NCI-H1048 (cell line): Measurements from ENCODE around the gene KRTAP12-2.
"Not testable (repeated sequence)": the region's sequence is repeated elsewhere in the genome, so short reads cannot be mapped to it uniquely, and the experiment has no call there.

ENCODE experiments used
- DNase-seq: peaks from one replicate; lab custom pipeline; 2025; lab: John Stamatoyannopoulos, UW

The KRTAP12-2 gene

DNA sequence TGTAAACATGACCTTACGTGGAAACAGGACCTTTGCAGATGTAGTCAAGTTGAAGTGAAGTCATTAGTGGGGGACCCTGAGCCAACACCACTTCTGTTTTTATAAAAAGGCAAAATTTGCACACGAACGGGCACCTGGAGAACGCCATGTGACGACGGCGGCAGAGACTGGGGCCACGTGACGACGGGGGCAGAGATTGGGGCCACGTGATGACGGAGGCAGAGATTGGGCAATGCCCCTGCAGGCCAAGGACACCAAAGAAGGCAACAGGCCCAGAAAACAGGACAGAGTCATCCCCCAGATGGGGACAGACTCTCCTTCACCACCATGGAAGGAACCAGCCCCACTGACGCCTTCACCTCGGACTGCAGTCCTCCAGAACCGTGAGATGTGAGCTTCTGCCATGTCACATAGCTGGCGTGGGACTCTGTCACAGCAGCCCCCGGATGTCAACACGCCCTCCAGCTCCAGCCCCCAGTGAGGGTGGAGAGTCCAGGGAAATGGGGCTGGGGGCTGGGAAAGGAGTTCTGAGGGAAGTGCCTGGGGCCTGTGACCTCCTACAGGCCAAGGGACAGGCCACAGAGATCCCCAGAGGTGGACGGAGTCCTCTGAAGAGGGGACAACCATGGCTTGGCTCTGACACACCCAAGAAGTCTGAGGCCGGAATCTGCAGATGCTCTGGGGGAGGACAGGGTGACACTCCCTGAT is 16.3 kb downstream of the KRTAP12-2 start:
- no peak for DNase-seq

DNA sequence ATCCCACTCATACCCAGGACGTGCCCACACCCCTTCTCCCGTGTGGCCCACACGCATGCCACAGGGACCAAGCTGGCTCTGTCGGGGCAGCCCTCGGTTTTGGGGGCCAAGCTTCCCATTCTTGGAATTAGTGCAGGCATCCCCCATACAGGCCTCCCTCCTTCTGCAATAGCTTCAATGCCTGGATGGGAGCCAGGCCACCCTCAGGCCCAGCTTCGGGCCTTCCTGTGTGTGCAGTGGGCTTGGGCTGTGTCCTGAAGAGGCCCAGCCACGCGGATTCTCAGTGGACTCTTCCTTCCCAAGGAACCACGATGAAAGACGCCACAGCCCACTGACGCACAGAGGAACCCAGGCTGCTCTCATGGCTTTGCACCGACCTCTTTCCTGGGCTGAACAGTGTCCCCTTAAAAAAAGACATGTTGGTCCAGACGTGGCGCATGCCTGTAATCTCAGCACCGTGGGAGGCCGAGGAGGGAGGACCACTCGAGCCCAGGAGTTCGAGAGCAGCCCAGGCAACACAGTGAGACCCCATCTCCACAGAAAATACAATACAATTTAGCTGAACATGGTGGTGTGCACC is 17.1 kb downstream of the KRTAP12-2 start:
- DNase-seq, result no peak

DNA sequence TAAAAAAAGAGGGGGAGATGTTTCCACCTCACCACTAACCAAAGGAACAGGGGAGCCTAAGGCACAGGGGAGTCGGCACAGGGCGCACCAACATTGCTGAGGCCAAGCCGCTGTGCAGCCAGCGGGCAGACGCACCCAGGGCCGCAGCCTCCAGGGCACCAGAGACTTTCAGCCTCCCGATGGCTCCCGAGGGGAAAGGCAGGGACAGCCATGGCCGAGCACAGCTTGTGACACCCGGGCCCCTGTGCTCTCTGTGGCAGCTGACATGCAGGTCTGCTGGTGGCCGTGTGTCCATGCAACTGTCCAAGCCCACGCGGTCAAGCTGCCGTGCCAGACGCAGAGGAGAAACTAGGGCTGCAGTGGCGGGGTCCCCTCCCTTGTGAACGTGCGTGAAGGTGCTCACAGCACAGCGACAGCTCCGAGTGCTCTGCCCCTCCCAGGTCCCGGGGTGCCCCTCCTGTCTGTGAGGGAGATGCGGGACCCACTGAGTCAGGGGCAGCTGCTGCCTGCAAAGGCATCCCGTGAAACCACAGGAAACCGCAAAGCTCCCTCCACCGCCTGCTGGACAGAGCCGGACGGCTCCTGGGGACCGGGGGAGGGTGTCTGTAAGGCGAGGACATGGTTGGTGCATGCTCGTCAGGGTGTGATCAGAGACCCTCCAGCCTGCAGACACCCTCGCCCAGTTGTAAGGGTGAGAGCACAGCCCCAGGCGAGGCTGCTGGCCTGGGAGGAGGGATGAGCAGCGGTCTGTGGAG is 18.0 kb downstream of the KRTAP12-2 start:
- DNase-seq, result no peak

DNA sequence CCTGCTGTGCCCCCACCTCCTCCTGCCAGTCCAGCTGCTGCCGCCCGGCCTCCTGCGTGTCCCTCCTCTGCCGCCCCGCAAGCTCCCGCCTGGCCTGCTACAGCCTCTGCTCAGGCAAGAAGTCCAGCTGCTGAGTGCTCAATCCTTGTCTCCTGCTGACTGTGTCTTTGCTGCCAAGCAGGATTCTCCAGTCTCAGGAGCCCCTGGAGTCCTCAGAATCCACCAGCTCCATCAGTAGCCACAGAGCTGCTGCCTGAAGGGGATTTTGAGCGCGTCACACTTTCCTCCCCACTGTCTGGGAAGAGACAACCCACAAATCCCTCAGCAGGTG is 19.5 kb downstream of the KRTAP12-2 start:
- DNase-seq, result no peak

DNA sequence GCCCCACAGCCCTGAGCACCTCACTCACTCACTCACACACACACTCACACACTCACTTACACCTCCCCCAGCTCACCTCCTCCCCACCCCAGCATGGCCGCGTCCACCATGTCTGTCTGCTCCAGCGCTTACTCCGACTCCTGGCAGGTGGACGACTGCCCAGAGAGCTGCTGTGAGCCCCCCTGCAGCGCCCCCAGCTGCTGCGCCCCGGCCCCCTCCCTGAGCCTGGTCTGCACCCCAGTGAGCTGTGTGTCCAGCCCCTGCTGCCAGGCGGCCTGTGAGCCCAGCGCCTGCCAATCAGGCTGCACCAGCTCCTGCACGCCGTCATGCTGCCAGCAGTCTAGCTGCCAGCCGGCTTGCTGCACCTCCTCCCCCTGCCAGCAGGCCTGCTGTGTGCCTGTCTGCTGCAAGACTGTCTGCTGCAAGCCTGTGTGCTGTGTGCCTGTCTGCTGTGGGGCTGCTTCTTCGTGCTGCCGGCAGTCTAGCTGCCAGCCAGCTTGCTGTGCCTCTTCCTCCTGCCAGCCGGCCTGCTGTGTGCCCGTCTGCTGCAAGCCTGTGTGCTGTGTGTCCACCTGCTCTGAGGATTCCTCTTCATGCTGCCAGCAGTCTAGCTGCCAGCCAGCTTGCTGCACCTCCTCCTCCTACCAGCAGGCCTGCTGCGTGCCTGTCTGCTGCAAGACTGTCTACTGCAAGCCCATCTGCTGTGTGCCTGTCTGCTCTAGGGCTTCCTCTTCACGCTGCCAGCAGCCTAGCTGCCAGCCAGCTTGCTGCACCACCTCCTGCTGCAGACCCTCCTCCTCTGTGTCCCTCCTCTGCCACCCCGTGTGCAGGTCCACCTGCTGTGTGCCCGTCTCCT is 20.1 kb downstream of the KRTAP12-2 start, which contains the start of gene KRTAP10-11:
Gene KRTAP10-11 (plus strand): TSS at position 49 of the 856 bp plus-strand sequence. CDS start 45 bp downstream, at position 94.
- not testable (repeated sequence) for DNase-seq

DNA sequence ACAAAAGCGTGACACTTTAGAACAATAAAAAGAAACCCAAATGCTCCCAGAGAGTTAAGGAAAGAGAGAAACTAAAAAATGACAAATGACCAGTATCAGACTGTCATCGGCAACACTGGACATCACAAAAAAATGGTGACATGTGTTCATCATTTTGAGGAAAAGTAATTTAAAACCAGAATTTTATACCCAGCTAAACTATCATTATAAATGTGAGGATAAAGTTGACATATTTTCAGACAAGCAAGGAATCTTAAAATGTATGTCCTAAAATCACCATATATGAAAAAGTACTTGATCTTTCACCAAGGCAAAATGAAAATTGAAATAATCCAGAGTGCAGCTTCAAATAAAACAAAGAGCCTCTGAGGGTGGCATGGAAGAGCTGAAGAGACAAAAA is 21.8 kb downstream of the KRTAP12-2 start:
- DNase-seq, result no peak

DNA sequence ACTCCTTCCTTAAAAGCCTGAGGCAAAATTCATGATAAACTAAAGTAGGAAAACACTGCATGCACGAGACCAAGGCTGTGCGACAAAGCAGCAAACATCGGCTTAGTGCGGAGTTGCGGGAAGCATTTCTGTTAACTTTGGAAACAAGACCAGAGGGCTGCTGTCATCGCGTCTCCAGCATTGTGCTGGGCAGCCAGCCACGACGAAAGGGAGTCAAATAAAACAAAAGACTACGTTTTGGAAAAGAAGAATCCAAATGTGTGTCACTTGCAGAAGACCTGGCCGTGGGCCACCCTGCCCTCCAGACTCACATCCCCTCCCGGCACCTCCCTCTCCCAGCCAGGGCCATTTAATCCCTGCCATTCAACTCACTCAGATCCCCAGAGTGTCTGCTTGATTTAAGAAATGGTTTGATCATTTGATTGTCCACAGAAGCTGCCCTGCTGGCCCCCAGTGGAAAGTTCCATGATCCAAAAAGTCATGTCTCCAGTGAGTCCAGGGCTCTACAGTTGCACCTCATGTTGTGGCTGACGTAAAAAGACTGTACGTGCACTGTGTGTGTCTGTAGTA is 22.9 kb downstream of the KRTAP12-2 start:
- no peak for DNase-seq

DNA sequence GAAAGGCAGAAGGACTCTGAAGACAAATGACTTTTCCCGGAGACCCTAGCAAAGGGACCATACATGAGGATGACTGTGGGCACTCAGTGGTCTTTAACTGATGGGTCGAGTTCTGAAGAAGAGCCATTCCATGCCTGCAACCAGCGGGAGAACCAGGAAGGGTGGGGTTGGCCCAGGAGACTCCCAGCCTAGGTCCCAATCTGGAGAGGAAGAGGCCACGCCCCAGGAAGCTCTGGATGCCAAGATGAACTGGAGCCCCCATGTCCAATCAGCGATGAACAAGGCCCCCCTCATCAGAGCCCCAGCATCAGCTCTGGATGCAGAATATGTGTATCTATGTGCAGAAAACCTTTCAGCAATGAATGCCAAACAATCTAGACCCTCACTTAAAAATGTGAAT is 26.0 kb downstream of the KRTAP12-2 start:
- DNase-seq, result no peak

DNA sequence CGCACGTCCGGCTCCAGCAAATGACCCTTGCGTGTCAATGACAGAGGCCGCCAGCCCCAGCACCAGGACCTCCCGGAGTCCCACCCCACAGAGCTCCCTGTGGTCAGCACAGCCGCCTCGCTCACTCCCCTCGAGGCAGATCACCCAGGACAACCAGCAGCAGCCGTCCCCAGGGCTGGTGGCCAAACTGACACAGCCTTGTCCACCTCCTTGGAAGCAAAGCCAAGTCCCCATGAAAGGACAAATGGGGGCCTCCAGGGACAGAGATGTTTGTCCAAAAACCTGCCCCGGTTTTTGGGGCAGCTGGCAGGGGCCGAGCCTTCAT is 27.4 kb downstream of the KRTAP12-2 start:
- DNase-seq, result no peak

DNA sequence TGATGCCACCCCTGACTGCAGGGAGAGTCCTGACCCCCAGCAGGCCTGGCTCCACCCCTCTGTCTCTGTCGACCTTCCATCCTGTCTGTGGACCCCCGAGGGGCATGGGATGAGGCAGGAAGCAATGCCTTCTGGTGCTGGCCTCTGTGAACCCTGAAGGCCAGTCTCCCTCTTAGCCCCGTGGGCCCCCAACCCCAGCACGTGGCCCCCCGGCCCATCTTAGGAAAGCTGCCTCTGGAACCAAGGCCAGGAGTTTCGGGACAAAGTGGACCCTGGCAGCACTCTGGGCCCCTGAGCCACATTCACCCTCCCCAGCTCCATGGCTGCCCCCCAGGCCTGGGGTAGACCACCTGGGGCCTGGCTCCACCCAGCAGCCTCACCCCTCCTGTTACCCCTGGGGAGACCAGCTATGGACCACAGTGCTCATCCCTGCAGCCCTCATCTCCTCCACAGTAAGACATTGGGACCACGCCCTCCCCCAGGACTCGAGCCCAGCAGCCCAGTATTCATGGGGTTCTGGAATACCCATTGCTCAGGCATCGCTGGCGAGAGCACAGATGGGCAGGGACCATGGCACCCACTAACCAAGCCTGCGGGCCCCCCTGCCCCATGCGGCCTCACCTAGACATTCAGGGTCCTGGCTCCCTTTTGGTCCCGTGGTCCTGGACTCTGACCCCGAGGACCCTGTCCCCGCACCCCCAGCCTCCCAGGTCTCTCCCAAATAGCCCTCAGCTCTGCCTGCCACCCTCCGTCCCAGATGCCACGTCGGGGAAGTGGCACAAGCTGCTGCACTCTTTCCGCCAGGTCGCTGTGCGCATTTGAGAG is 28.0 kb downstream of the KRTAP12-2 start:
- DNase-seq, result not testable (repeated sequence)

DNA sequence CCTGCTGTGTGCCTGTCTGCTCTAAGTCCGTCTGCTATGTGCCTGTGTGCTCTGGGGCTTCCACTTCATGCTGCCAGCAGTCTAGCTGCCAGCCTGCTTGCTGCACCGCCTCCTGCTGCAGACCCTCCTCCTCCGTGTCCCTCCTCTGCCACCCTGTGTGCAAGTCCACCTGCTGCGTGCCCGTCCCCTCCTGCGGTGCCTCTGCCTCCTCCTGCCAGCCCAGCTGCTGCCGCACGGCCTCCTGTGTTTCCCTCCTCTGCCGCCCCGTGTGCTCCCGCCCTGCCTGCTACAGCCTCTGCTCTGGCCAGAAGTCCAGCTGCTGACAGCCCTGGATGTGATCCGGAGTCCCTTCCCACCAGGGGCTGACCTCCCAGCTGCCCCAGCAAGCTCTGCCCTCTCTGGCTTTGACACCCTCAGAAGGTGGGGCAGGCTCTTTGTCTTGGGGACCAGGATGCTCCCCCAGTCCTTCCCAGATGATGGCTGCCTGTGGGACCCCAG is 28.8 kb downstream of the KRTAP12-2 start:
- DNase-seq, result not testable (repeated sequence)

DNA sequence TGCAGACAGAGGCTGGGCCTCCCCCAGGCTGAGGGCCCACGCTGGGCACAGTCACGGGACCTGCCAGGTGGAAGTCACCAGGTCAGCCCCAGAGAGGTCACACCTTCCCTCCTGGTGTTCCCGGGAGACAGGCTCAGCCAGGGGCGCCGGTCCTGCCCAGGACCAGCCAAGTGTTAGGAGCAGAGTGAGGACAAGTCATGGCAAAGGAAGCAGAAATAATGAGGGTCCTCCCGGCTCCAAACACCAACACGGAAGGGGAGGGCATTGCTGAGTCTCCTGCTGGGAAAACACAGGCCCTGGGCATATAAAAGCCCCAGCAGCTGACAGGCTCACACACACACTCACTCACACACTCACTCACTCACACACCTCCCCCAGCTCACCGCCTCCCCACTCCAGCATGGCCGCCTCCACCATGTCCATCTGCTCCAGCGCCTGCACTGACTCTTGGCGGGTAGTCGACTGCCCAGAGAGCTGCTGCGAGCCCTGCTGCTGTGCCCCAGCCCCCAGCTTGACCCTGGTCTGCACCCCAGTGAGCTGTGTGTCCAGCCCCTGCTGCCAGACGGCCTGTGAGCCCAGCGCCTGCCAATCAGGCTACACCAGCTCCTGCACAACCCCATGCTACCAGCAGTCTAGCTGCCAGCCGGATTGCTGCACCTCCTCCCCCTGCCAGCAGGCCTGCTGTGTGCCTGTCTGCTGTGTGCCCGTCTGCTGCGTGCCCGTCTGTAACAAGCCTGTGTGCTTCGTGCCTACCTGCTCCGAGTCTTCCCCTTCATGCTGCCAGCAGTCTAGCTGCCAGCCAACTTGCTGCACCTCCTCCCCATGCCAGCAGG is 29.5 kb downstream of the KRTAP12-2 start, which contains the start of gene KRTAP10-10:
Gene KRTAP10-10 (plus strand): TSS at position 339 of the 833 bp plus-strand sequence. CDS start 62 bp downstream, at position 401.
- no peak for DNase-seq

DNA sequence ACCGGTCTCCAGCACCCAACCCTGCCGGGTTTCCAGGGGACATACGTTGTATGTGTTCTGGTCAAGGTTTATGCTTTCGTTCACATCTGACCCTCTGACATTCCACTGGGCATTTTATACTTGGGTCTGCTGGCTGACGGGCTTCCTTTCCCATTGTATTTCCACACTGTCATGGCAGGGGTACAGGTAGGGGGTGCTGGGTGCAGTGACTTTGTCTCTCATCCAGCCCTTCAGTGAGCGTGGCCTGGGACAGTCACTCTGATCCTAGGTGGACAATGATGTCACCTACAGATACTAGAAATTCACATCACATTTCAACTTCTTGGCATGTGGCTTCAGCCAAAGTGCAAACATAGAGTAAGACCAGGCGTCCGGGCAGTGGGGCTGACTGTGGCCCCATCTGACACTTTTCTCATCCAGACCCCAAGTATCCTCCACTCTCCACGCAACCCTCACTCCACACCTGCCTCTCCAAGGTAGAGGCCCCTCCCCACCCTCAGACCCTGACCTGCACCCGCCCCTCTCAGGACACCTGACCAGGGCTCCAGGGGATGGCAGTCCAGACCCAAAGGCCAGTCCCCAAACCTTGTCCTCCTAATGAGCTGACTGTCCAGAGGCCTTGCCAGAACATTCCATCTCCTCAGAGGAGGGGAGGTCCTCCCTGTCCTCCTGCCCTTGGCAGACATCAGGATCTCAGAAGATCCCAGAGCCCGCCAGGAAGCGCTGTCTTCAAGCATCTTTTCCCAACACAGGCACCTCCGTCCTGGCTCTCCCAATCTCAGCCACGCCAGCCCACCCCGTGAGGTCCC is 30.3 kb downstream of the KRTAP12-2 start:
- no peak for DNase-seq

DNA sequence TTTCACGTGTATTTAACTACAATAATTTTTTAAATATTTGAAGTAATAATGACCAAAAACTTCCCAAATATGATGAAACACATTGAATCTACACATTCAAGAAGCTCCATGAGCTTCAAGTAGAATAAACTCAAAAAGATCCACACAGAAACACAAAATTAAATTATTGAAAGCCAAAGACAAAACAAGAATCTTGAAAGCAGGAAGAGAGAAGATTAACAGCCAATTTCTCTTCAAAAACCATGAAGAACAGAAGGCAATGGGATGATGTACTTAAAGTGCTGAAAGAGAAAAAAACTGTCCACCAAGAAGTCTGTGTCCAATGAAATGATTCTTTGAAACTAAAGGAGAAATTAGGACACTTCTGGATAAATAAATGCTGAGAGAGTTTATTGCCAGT is 34.7 kb downstream of the KRTAP12-2 start:
- no peak for DNase-seq

DNA sequence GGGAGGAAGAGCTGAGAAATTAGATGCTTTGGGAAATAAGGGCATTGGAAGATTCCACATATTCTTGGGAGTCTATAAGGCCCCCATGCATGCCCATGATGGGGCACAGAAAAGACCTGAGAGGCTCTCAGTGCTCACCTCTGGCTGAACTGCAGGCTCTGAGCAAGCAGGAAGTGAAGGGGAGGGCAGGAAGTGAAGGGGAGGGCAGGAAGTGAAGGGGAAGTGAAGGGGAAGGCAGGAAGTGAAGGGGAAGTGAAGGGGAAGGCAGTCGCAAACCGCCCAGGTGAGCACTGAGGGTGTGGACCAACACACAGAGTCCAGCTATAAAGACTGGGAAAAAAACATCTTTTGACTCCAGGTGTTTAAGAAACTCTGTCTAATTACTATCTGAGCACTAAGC is 36.3 kb downstream of the KRTAP12-2 start:
- DNase-seq, result no peak

DNA sequence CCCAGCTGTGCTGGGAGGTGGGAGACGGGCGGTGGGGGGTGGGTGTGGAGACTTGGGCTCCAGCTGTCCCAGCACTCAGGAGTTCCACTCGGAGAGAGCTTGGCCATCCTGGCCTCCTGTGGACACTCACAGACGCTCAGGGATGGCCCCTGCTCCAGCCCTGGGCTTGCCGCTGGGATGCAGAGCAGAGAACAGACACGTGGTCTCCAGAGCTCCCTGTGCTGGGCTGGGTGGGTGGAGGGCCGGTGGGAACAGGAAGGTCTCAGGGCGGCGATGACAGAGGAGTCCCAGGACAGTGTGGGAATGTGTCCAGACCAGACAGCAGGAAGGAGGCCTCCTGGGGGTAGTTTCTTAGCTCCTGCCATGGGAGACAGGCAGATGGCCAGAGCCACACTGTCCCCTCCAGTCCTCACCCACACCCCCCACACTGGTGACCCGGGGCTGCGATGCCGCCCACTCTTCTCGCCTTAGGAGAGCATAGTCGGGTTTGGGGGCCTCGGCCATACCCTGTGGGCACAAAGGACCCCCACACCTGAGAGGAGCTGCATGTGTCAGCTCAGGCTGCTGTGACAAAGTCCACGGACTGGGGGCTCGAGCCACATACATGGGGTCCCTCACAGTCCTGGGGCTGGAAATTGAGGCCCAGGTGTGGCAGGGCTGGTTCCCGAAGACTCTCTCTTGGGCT is 37.9 kb downstream of the KRTAP12-2 start:
- DNase-seq, result no peak

DNA sequence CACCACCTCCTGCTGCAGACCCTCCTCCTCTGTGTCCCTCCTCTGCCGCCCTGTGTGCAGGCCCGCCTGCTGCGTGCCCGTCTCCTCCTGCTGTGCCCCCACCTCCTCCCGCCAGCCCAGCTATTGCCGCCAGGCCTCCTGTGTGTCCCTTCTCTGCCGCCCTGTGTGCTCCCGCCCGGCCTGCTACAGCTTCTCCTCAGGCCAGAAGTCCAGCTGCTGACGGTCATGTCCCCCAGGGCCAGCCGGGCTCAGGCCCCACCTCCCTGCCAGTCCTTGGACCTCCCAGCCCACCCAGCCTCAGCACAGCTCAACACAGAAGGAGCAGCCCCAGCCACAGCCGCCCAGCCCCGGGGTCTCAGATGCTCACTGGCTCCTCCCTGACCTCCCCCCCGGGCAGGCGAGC is 38.9 kb downstream of the KRTAP12-2 start:
- not testable (repeated sequence) for DNase-seq

DNA sequence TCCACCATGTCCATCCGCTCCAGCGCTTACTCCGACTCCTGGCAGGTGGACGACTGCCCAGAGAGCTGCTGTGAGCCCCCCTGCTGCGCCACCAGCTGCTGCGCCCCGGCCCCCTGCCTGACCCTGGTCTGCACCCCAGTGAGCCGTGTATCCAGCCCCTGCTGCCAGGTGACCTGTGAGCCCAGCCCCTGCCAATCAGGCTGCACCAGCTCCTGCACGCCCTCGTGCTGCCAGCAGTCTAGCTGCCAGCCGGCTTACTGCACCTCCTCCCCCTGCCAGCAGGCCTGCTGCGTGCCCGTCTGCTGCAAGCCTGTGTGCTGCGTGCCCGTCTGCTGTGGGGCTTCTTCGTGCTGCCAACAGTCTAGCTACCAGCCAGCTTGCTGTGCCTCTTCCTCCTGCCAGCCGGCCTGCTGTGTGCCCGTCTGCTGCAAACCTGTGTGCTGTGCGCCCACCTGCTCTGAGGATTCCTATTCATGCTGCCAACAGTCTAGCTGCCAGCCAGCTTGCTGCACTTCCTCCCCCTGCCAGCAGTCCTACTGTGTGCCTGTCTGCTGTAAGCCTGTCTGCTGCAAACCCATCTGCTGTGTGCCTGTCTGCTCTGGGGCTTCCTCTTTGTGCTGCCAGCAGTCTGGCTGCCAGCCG is 39.4 kb downstream of the KRTAP12-2 start:
- DNase-seq, result not testable (repeated sequence)
